Pancreas (tissue), 10 donors: Measurements from ENCODE around the gene SGCA. TPM values are rescaled to one million over a fixed set of nuclear protein-coding genes. Genes with fewer than 3 reads are reported as not detected.

Experiments used
- ATAC-seq, 4 donors: fragments of 200-7000 bp; cut with Tn5 transposase; one replicate each; pipeline versions ENCODE4 v1.8.0 to v1.9.1; 2020; ENCODE audit warnings: mild to moderate bottlenecking in 4 of 4, moderate library complexity in 4 of 4
- DNase-seq, 6 donors: peaks; one replicate each; pipeline ENCODE4 v3.0.0-alpha.2; 2020
- FAIRE-seq: peaks from 2 replicates; lab custom pipeline; 2012; peaks lifted over from hg19 to GRCh38; lab: Jason Lieb, UNC
- H3K27ac ChIP-seq, 4 donors: fragments of 200-600 bp; sonication (generic); 1 replicate in 3 of 4; 2 replicates in 1 of 4; pipeline versions ENCODE4 v1.5.0 to v1.8.0; 2020
- H3K27me3 ChIP-seq, 4 donors: fragments of 200-600 bp; one replicate each; pipeline ENCODE4 v1.8.0; 2021
- H3K36me3 ChIP-seq, 3 donors: fragments of 200-600 bp; sonication (generic) in 1 of 3; one replicate each; pipeline versions ENCODE4 v1.5.0 to v1.8.0; 2020 to 2021
- H3K4me1 ChIP-seq, 3 donors: fragments of 200-600 bp; one replicate each; pipeline ENCODE4 v1.8.0; 2021
- H3K4me3 ChIP-seq, 4 donors: fragments of 200-600 bp; sonication (generic) in 2 of 4; one replicate each; pipeline versions ENCODE4 v1.5.0 to v1.8.0; 2020 to 2021
- H3K9me3 ChIP-seq, 4 donors: fragments of 200-600 bp; one replicate each; pipeline ENCODE4 v1.8.0; 2021
- WGBS, 2 donors: extraction: QIAGEN DNeasy Blood & Tissue Kit; methylation state at CpG; one replicate each; pipeline ENCODE4 v1.1.7; 2013; 5-methylcytosine and 5-hydroxymethylcytosine counted together
- intact Hi-C, 3 donors: fragments of 100-400 bp; cut with DNase I; formaldehyde crosslinking; loops; one replicate each; pipeline versions ENCODE4 v1.11.1 to v1.14.2; 2022
- polyA plus RNA-seq, 2 donors: library from polyadenylated mRNA; stranded (reverse); fragments of 200-250 nt; gene quantifications; one replicate each; pipeline ENCODE4 v1.2.3, GENCODE V29; 2013
- total RNA-seq, 6 donors: library from RNA; stranded (reverse); fragmentation: NEBNext Ultra II Directional in 4 of 6; extraction: Animal tissue kit (Norgen Biotek cat#: 25700) in 4 of 6; gene quantifications; one replicate each; pipeline versions ENCODE4 v1.2.1 to v1.2.4, GENCODE V29; 2021 to 2023
- TF ChIP-seq, protein P1 (sequence below), 4 donors: fragments of 200-600 bp; sonication (generic) in 3 of 4; IDR thresholded peaks; one replicate each; pipeline versions ENCODE4 v1.5.0 to v1.8.0; 2021; ENCODE audit warnings: antibody characterized with exemption in 4 of 4
- donor health status: healthy with polysubstance abuse.
- donor health status: DM: no; HTN: no; CAD: no; lungs with moderate emphysema.
- donor health status: DM: no; HTN: no; CAD: no.
- donor health status: control.
- donor health status: control.
- donor health status: Bipolar disorder and iron deficiency.
- donor health status: DM: yes; HTN: yes; CAD: no.
- donor health status: DM: no; HTN: no; CAD: no.
- donor health status: DM: no; HTN: no; CAD: no.
- donor health status: DM: yes; HTN: yes; CAD: no.

Gene SGCA
- total and polyA plus RNA-seq, 8 donors: 0.31 to 3.0 (median 1.1) TPM; not detected in 3

GRCh38 chr17:50188921-50189549 is 23.2 kb downstream of the SGCA start:
- intact Hi-C loops: no loop called here
- TF ChIP-seq, protein P1, sequence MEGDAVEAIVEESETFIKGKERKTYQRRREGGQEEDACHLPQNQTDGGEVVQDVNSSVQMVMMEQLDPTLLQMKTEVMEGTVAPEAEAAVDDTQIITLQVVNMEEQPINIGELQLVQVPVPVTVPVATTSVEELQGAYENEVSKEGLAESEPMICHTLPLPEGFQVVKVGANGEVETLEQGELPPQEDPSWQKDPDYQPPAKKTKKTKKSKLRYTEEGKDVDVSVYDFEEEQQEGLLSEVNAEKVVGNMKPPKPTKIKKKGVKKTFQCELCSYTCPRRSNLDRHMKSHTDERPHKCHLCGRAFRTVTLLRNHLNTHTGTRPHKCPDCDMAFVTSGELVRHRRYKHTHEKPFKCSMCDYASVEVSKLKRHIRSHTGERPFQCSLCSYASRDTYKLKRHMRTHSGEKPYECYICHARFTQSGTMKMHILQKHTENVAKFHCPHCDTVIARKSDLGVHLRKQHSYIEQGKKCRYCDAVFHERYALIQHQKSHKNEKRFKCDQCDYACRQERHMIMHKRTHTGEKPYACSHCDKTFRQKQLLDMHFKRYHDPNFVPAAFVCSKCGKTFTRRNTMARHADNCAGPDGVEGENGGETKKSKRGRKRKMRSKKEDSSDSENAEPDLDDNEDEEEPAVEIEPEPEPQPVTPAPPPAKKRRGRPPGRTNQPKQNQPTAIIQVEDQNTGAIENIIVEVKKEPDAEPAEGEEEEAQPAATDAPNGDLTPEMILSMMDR (IDR thresholded peaks at IDR 0.05): no peak
- Histone ChIP-seq H3K4me3 (no peak overlapping the region), H3K9me3 (no peaks in the 10 kb centered on the region), H3K36me3 (no peaks in the 10 kb centered on the region), H3K27me3 (no peaks in the 10 kb centered on the region), H3K27ac (no peak overlapping the region), H3K4me1 (no peaks in the 10 kb centered on the region)
- ATAC-seq: no peak
- FAIRE-seq: no peak
- WGBS, 2 donors: 66 to 74% methylated on average over 11 of the region's 11 CpGs
- peak in 1 of 6 donors; percentile 41 for DNase-seq

DNA sequence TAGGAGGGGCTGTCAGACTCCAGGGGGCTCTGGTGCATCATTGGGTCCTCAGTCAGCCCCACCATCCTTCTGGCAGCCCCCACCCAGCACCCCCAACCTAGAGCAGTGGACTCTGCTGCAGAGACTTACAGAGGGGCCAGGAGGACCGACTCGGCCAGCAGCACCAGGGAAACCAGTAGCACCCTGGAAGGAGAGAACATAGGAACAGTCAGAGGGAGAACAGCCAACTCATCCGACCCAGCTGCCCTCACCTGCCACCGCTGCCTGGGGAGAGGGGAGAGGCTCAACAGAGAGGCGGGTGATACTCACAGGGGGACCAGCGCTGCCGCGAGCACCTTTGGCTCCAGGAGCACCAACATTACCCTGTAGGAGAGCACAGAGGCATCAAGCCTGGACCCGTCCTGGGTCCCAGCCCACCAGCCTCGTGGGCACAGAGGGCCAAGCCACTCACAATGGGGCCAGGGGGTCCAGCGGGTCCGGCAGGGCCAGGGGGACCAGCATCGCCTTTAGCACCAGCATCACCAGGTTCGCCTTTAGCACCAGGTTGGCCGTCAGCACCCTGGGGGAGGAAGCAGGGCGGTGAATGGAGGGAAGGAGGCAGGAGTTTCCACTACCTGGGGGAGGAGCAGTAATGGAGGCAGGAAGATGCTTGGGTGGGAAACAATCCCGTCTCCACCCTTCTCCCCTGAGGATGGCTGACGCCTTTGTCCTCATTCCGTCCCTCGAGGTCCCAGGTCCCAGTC is 23.9 kb downstream of the SGCA start:
- intact Hi-C loops: no loop called here
- no peak overlapping the region for H3K4me3 ChIP-seq
- no peaks in the 10 kb centered on the region for H3K4me1 ChIP-seq
- FAIRE-seq (no peak), DNase-seq (peak in 1 of 6 donors; percentile 54), ATAC-seq (no peak)
- WGBS, 2 donors: 75 to 81% methylated on average over 19 to 20 of the region's 20 CpGs
- no peaks in the 10 kb centered on the region for H3K9me3 ChIP-seq
- TF ChIP-seq, protein P1 (IDR thresholded peaks at IDR 0.05): no peak
- no peak overlapping the region for H3K27ac ChIP-seq
- H3K27me3 ChIP-seq: no peaks in the 10 kb centered on the region
- no peaks in the 10 kb centered on the region for H3K36me3 ChIP-seq

DNA sequence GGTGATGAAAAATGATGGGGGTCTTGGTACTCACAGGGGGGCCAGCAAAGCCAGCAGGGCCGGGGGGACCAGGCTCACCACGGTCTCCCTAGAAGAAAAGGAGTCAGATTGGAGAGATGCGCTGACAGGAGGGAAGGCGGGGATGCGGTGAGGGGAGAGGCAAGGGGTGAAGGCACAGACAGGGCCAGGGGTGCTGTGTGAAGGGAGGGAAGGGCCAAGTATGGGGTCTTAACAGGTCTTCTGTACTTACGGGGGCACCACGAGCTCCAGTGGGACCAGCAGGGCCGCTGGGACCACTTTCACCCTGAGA is 24.4 kb downstream of the SGCA start:
- DNase-seq: peak in 1 of 6 donors; percentile 33
- no peak overlapping the region for H3K4me3 ChIP-seq
- intact Hi-C loops: no loop called here

GRCh38 chr17:50190603-50191358 is 25.0 kb downstream of the SGCA start:
- TF ChIP-seq, protein P1 (IDR thresholded peaks at IDR 0.05): no peak
- H3K36me3 ChIP-seq: no peaks in the 10 kb centered on the region
- ATAC-seq (no peak), FAIRE-seq (no peak), DNase-seq (peak in 1 of 6 donors; percentile 63)
- no peak overlapping the region for H3K27ac ChIP-seq
- intact Hi-C loops: no loop called here
- no peaks in the 10 kb centered on the region for H3K27me3 ChIP-seq
- WGBS, 2 donors: 82 to 85% methylated on average over 7 to 8 of the region's 8 CpGs
- H3K9me3 ChIP-seq: no peaks in the 10 kb centered on the region
- H3K4me1 ChIP-seq: no peaks in the 10 kb centered on the region
- no peak overlapping the region for H3K4me3 ChIP-seq

More for the DNA sequence above, 24.4 kb downstream of the SGCA start:
- Histone ChIP-seq H3K27ac (no peak overlapping the region), H3K4me1 (no peaks in the 10 kb centered on the region), H3K36me3 (no peaks in the 10 kb centered on the region), H3K27me3 (no peaks in the 10 kb centered on the region), H3K9me3 (no peaks in the 10 kb centered on the region)
- no peak for ATAC-seq
- 79 to 87% methylated on average over 8 of the region's 8 CpGs for WGBS, 2 donors
- no peak for FAIRE-seq
- TF ChIP-seq, protein P1 (IDR thresholded peaks at IDR 0.05): no peak
